Vagina (tissue), 2 donors: ENCODE results near the gene SORCS2.

Experiments
- POLR2A ChIP-seq, 2 donors: fragments of 450-650 bp; IDR thresholded peaks; one replicate each; pipeline ENCODE4 v1.6.1; 2017; ENCODE audit warnings: antibody characterized with exemption in 2 of 2, mild to moderate bottlenecking in 2 of 2, moderate library complexity in 2 of 2
- TF ChIP-seq, protein P1 (sequence below), 3 experiments: fragments of 450-650 bp in 2 of 3; fragments of 200-600 bp in 1 of 3; sonication (generic) in 1 of 3; IDR thresholded peaks; one replicate each; pipeline ENCODE4 v1.5.1; 2017 to 2019; ENCODE audit warnings: antibody characterized with exemption in 3 of 3, mild to moderate bottlenecking in 2 of 3, moderate library complexity in 2 of 3

- TF ChIP-seq, protein P1, sequence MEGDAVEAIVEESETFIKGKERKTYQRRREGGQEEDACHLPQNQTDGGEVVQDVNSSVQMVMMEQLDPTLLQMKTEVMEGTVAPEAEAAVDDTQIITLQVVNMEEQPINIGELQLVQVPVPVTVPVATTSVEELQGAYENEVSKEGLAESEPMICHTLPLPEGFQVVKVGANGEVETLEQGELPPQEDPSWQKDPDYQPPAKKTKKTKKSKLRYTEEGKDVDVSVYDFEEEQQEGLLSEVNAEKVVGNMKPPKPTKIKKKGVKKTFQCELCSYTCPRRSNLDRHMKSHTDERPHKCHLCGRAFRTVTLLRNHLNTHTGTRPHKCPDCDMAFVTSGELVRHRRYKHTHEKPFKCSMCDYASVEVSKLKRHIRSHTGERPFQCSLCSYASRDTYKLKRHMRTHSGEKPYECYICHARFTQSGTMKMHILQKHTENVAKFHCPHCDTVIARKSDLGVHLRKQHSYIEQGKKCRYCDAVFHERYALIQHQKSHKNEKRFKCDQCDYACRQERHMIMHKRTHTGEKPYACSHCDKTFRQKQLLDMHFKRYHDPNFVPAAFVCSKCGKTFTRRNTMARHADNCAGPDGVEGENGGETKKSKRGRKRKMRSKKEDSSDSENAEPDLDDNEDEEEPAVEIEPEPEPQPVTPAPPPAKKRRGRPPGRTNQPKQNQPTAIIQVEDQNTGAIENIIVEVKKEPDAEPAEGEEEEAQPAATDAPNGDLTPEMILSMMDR (IDR thresholded peaks at IDR 0.05) = no peak
- no peak for TF ChIP-seq POLR2A (IDR thresholded peaks at IDR 0.05)
These were observed 252.4 kb downstream of the SORCS2 start for GRCh38 chr4:7444731-7445130.
